ENCODE measurements around the gene ZNF30. TPM values are rescaled to one million over a fixed set of nuclear protein-coding genes. Genes with fewer than 3 reads are reported as not detected.
"Not testable (repeated sequence)": the region's sequence is repeated elsewhere in the genome, so short reads cannot be mapped to it uniquely, and the experiment has no call there.

The ZNF30 gene
- 2.2 and 2.8 TPM in 2 replicates for total RNA-seq

DNA sequence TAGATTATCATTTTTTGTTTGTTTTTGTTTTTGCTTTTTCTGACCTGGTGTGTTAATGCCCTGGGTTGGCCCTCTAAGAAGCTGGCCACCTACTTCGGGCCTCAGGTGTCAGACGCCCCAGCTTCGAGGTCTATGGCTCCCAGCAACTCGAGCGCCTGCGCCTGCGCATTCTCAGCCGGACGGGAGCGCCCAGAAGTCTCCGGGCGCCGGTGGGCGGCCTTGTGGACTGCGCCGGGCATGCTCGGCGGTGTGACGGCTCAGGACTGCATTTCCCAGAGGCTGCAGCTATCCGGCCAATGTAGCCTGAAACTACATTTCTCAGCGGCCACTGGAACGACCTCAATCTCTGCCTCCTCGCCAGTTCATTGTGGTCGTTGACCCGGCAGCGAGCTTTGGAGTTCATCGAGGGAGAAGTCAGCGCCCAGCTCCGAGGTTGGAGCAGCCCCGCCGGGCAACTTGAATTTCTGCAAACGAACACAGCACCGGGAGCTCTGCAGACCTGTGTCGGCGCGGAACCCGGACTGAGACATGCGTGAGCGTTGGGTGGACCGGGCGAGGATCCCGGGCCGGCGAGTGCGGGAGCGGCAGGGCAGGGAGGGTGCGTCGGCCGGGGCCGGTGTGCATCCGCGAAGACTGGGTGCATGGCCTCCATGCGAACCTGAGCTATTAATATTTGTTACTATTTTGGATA is at the start of gene ZNF30:
ZNF30 (plus strand) TSS at position 219 of the 691 bp plus-strand sequence. CDS start 3,045 bp downstream, outside the sequence.
- intact Hi-C loops (cut with micrococcal nuclease) = no loop called here

DNA sequence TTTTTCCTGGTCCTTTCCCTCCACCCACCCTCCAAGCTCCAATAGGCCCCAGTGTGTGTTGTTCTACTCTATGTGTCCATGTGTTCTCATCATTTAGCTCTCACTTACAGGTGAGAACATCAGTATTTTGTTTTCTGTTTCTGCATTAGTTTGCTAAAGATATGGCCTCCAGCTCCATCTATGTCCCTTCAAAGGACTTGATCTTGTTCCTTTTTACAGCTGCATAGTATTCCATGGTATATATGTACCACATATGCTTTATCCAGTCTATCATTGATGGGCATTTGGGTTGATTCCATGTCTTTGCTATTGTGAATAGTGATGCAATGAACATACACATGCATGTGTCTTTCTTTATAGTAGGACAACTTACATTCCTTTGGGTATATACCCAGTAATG is 47.1 kb upstream of the ZNF30 start:
- intact Hi-C loops (cut with micrococcal nuclease) = no loop called here

DNA sequence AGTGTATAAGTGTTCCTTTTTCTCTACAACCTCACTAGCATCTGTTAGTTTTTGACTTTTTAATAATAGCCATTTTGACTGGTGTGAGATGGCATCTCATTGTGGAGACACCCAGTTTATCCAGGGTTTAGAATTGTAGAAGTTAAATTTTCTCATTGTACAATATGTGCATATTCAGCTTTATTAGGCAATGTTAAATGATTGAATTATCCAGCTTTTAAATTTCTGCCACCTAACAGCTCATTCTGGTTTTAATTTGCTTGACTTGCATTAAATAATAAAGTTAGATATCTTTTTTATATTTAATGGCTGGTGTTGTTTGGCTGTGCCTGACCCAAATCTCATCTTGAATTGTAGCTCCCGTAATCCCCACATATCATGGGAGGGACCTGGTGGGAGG is 46.7 kb upstream of the ZNF30 start:
- intact Hi-C loops (cut with micrococcal nuclease) = no loop called here

DNA sequence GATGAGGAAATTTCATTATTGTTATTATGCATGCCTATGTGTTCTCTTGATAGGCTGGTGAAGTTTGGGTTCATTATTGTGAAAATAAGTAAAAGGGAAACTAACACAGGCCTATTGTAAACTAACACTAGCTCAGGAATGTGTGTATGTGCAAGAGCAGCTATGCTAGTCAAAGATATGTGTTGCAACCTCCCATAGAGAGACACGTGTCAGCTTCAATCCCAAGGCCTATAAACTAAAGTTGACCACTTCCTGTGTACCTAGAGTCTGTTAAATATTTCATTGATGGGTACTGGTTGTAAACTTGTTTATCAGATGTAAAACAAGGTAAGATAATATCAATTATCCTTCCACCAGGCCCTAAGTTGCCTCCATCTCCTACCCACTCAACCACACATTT is 44.7 kb upstream of the ZNF30 start:
- intact Hi-C loops (cut with micrococcal nuclease) = no loop called here

DNA sequence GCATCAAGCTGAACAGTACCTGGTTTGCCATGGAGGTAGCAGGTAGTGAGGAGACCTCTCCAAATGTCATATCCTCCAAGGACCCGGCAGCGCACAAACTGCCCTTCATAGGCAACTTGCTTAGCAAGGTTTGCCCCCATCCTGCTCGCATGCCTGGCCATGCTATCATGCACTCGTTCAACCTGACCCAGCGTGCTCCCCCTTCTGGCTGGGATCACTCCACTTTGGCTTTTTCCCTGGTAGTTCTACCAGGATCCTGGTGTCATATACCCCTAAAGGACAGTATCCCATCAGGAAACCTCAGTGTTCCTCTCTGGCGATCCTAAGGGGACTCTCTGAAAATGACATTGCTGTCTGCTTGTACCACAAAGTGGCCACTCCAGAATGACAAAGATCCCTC is 38.6 kb upstream of the ZNF30 start:
- intact Hi-C loops (cut with micrococcal nuclease) = no loop called here

DNA sequence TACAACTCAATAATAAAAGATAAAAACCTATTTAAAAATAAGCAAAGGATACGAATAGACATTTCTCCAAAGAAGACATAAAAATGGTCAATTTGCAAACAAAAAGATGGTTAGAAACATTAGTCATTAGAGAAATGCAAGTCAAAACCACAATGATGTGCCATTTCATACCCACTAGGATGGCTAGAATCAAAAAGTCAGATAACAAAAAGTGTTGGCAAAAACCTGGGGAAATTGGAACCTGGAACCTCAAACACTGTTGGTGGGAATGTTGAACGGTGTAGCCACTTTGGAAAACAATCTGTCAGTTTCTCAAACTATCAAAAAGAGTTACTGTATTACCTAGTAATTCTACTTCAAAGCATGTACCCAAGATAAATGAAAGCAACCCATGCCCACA is 26.5 kb upstream of the ZNF30 start:
- intact Hi-C loops (cut with micrococcal nuclease) = no loop called here

DNA sequence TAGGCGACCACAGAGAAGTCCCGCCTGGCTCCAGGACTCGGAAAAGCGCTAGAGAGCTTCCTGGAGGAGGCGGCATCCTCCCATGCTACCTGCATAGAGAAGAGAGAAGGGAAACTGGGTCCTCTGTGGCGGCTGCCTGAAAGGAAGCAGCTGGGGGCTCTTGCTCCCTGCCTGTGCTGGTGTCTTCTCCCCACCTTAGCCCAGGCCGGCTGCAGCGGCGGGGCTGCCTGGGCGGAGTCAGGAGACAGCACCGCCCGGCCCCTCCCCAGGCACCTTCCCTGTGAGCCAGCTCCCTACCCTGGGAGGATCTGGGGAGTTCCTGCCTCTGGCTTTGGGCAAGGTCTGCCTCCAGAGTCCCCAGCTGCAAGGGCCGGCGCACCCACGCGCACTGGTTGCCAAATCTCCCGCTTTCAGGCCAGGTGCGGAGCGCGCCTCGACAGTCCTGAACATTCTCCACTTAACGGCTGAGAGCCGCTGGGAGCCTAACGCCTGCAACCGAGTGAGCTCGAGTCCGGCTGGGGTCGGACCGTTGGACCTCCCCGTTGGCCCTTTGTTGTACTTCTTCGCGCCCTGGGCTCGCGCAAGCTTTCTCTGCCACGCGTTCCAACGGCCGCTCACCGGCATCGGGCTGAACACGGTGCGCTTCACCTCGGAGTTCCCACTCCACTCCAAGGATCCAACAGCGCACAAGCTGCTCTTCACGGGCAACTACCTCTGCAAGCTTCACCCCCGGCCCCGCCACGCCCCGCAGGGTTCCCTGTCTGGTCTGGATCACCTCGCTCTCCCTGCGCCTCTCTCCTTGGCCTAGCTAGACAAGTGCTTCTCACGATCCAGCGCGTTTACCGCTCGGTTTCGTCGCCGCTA is 21.8 kb upstream of the ZNF30 start:
- intact Hi-C loops (cut with micrococcal nuclease) = no loop called here

DNA sequence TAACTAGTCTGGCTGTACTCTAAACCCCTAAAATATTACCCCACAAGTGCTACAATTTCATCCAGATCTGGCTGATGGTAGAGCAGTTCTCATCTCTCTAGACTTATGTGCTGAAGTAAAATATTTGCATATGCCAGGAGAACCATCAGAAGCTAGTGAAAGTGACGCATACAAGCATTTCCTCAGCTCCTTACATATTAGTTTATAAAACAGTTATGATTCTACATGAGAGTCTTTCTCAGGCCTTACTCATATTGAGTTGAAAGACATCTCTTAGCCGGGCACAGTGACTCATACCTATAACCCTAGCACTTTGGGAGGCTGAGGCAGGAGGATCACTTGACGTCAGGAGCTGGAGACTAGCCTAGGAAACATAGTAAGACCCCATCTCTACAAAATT is 15.9 kb upstream of the ZNF30 start:
- intact Hi-C loops (cut with micrococcal nuclease) = no loop called here

DNA sequence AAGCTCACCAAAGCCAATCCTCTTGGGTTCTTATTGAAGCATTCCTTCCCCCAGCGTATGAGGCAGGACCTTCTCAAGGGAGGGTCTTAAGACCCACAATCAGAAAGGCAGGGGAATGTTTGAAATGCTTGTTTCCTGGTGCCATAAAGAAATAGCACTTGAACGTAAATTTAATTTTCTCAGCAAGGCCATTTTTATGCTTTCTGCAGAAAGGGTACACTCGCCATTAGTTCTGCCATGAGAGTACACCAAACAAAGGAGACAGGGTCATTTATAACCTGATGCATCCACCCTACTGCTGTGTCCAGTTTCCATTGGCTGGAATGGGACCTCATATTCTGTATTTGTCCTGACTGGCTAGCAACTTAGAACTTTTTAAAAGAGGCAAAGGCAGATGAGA is 9.6 kb upstream of the ZNF30 start:
- intact Hi-C loops (cut with micrococcal nuclease) = not testable (repeated sequence)

DNA sequence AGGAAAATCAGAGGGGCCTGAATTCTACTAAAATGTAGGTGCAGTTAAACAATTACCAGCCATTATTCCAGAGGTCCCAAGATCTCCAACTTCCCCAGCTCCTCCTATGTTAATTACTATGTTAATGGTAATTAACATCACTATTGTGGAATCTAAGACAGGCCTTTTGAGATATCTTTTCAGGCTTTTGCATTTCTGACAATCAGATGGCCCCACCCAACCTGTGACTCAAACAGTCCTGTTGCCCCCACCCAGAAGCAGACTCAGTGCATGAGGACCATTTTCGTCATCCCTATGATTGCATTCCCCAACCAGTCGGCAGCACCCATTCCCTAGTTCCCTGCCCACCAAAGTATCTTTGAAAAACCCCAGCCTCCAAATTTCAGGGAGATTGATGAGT is 8.5 kb upstream of the ZNF30 start:
- intact Hi-C loops (cut with micrococcal nuclease) = no loop called here

DNA sequence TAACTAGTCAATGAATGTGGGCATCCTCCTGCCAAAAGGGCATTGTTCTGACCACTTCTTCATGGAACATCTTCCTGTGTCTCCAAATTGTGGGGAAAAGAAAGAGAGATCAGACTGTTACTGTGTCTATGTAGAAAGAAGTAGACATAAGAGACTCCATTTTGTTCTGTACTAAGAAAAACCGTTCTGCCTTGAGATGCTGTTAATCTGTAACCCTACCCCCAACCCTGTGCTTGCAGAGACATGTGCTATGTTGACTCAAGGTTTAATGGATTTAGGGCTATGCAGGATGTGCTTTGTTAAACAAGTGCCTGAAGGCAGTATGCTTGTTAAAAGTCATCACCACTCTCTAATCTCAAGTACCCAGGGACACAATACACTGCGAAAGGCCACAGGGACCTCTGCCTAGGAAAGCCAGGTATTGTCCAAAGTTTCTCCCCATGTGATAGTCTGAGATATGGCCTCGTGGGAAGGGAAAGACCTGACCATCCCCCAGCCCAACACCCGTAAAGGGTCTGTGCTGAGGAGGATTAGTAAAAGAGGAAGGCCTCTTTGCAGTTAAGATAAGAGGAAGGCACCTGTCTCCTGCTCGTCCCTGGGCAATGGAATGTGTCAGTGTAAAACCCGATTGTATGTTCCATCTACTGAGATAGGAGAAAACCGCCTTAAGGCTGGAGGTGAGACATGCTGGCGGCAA is 6.5 kb upstream of the ZNF30 start:
- intact Hi-C loops (cut with micrococcal nuclease) = not testable (repeated sequence)

DNA sequence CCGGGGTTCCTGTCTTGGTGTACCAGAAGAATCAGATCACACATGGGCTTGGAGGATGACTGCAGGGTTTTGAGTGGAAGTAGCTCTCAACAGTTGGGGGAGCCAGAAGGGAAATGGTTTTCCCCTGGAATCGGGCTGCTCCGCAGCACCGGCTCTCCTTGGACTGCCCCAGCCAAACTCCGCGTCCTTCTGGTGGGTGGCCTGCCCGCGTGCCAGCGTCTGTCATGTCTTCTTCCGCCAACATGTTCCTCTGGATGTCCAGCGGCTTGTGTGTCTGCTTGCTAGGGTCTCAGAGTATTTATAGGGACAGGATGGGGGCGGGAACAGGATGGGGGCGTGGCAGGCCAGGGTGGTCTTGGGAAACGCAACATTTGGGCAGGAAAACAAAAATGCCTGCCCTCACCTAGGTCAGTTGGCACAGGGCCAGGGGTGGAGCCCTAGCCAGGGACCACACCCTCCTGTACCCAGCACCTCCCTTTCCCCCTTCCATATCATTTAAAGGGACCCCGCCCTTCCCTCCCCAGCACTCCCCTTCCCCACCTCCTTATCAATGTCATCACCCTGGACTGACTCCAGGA is 1.3 kb upstream of the ZNF30 start:
- intact Hi-C loops (cut with micrococcal nuclease) = no loop called here

DNA sequence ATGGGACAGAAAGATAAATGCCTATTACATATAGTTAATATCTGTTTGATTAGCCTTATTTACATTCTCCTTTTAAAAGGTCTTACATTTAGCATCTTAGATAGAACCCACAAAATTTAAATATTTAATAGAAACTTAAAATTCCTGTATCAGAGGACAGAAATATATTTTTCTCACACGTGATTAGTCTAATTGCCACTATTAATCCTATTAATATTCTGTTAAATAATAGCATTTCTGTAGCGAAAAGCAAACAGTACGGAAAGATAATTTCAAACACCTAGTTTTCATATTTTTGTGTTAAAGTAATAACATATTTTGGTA is 380 bp upstream of the ZNF30 start:
- intact Hi-C loops (cut with micrococcal nuclease) = no loop called here

DNA sequence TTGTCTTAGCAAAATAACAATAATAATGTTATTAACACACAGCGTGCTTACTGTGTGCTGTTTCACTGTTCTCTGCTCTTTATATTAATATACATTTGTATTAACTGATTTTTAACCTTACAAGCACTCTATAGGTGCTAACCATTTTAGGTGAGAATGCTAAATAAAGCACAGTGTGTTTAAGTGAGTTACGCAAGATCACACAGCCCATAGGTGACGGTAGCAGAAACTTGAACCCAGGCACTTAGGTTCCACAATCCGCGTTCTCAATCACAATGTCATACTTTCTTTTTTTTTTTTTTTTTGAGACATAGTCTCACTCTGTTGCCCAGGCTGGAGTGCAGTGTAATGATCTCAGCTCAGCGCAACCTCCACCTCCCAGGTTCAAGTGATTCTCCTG is 5.8 kb downstream of the ZNF30 start:
- intact Hi-C loops (cut with micrococcal nuclease) = no loop called here

DNA sequence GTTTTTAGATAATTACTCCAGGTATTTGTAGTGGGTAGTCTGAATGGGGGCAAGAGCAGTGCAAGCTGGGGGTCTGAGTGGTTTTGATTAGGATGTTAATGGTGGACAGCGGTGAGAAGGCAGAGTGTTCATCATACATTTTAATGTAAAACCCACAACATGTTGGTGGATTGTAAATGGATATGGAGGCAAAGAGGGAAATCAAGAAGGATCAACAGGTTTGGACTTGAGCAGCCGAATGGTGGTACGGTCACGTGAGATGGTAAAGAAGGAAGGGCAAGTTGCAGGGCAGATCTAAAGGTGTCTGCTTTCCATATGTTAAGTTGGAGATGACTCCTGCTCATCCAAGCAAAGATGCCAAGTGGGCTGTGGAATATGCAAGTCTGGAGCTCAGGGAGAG is 9.5 kb downstream of the ZNF30 start:
- intact Hi-C loops (cut with micrococcal nuclease) = no loop called here

DNA sequence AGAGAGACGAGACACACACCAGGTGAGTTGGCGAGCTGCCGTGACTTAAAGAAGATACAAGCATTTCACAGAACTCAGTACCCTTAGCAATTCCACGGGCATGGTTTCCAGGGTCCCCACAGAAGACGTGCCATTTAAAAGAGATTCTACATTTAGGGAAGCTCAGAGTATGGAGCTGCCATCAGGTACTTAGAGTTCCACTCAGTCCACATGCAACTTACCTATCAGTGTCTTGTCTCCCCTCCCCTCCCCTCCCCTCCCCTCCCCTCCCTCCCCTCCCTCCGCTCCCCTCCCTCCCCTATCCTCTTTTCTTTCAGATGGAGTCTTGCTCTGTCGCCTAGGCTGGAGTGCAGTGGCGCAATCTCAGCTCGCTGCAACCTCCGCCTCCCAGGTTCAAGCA is 12.2 kb downstream of the ZNF30 start:
- intact Hi-C loops (cut with micrococcal nuclease) = no loop called here

DNA sequence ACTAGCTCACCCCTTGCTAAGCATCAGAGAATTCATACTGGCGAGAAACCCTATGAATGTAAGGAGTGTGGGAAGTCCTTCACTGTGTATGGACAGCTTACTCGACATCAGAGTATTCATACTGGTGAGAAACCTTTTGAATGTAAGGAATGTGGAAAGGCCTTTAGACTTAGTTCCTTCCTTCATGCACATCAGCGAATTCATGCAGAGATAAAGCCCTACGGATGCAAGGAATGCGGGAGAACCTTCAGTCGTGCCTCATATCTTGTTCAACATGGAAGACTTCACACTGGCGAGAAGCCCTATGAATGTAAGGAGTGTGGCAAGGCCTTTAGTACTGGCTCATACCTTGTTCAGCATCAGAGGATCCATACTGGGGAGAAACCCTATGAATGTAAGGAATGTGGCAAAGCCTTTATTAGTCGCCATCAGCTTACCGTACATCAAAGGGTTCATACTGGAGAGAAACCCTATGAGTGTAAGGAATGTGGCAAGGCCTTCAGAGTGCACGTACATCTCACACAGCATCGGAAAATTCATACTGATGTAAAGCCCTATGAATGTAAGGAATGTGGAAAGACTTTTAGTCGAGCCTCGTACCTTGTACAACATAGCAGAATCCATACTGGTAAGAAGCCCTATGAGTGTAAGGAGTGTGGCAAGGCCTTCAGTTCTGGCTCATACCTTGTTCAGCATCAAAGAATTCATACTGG is 17.3 kb downstream of the ZNF30 start:
- intact Hi-C loops (cut with micrococcal nuclease) = no loop called here

DNA sequence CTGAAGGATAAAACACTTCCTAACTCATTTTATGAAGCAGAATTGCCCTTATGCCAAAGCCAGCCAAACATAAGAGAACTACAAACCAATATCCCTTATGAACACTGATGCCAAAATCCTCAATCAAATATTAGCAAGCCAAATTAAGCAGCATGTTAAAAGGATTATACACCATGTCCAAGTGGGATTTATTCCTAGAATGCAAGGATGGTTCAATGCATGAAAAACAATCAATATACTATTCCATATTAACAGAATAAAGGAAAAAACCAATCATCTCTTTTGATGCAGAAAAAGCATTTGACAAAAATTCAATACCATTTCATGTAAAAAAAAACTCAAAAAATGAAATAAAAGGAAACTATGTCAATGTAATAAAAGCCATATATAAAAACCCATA is 26.4 kb downstream of the ZNF30 start:
- intact Hi-C loops (cut with micrococcal nuclease) = no loop called here

DNA sequence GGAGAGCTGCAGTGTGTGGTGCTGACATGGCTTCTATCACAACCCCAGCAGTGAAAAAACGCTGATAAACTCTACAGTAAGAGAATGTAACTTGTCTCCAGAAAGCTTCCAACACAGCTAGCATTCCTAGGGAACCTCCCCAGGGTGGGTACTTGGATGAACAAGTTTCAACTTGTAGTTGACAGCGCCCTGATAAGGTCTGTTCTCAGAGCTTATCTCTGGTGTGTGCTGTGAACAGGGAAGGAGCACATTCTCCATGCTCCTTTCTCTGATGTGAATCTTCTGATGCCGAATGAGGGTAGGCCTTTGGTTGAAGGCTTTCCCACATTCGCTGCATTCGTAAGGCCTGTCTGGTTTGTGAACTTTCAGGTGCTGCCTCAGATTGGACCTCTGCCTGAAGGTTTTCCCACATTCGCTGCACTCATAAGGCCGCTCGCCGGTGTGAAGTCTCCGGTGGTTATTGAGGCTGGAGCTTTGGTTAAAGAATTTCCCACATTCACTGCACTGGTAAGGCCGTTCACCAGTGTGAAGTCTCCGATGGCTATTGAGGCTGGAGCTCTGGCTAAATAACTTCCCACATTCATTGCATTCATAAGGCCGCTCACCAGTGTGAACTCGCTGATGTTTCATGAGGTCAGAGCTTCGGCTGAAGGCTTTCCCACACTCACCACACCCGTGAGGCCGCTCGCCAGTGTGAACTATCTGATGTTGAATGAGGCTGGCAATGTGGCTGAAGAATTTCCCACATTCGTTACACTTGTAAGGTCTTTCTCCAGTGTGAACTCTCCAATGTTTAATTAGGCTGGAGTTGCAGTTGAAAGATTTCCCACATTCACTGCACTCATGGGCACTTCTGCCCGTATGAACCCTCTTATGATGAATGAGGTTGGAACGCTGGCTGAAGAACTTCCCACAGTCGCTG is 31.4 kb downstream of the ZNF30 start:
- intact Hi-C loops (cut with micrococcal nuclease) = no loop called here

DNA sequence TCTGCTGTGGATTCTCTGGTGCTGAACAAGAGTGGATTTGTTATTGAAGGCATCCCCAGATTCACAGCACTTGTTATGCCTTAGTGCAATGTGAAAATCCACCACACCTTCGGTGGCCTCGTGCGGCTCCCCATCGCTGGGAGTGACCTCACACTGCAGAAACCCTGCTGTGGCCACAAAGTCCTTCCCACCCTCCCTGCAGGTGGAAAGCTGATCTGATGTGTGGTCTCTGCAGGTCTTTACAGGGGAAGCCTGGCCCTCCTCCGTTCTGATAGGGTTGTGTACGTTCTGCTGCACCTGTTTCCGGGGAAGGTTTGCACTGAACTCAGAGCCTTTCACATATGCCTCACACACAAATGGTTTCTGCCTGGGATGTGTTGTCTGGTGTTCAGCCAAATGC is 32.3 kb downstream of the ZNF30 start:
- intact Hi-C loops (cut with micrococcal nuclease) = no loop called here

All from T-helper 2 cell treated with Interferon-gamma antibody and Interleukin-4, amounts not matched to agents 100 ng/mL and 5 ng/mL, for 36 hours (primary cell).